ENCODE measurements around the gene OR4Q3.

DNA sequence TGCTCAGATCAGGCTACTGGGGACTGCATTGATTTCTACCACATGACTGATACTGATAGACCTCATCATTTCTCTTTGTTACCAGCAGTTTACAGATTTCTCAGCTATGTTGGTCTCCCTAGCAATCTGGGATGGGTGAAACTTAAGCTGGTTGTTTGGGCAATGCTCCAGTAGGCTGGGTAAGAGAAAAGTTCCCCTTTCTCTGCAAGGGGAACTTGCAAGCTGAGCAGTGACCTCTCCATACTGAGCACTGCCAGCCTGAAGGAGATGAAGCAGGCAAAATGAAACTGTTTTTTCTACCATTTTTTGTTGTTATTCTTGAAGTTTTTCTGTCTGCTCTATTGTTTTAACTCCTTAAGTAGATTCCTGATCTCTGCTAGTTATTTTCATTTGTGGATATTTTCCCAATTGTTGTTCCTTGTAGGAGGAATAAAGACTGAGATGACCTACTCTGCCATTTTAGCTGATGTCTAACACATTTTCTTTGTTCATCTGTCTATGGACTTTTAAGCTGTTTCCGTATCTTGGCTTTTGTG lies 28.6 kb downstream of the OR4Q3 start:
- TF ChIP-seq POLR2AphosphoS5 (IDR thresholded peaks at IDR 0.05) = no peak
- TF ChIP-seq CTCF (IDR thresholded peaks at IDR 0.05) = no peak
- no peak for TF ChIP-seq EP300 (IDR thresholded peaks at IDR 0.05)
- no peak for TF ChIP-seq POLR2A (IDR thresholded peaks at IDR 0.05)
